GM23248 (cell line): ENCODE results near the gene GLIS2. TPM values are rescaled to one million over a fixed set of nuclear protein-coding genes. Genes with fewer than 3 reads are reported as not detected.

Source experiments
- DNase-seq: peaks from one replicate; pipeline ENCODE4 v3.0.0-alpha.2; 2015
- H2AFZ ChIP-seq: fragments of 200-600 bp; sonication (generic); 2 replicates; pipeline ENCODE4 v1.6.1; 2016; ENCODE audit warnings: antibody characterized with exemption
- H3F3A ChIP-seq: fragments of 200-600 bp; sonication (generic); 2 replicates; pipeline ENCODE4 v1.6.1; 2016; ENCODE audit warnings: mild to moderate bottlenecking, antibody characterized with exemption, mixed run types; ENCODE audit not compliant: insufficient read depth
- H3K27ac ChIP-seq: fragments of 200-600 bp; sonication (generic); 2 replicates; pipeline ENCODE4 v1.5.1; 2016; ENCODE audit warnings: mild to moderate bottlenecking
- H3K27me3 ChIP-seq: fragments of 200-600 bp; sonication (generic); replicated peaks from 2 replicates; pipeline ENCODE4 v1.6.1; 2016; ENCODE audit warnings: mild to moderate bottlenecking; ENCODE audit not compliant: insufficient read depth
- H3K36me3 ChIP-seq: fragments of 200-600 bp; sonication (generic); 2 replicates; pipeline ENCODE4 v1.6.1; 2016; ENCODE audit warnings: low read depth, mild to moderate bottlenecking
- H3K4me1 ChIP-seq: fragments of 200-600 bp; sonication (generic); 2 replicates; pipeline ENCODE4 v1.6.1; 2016; ENCODE audit warnings: mild to moderate bottlenecking; ENCODE audit not compliant: insufficient read depth
- H3K4me2 ChIP-seq: fragments of 200-600 bp; sonication (generic); one replicate; pipeline ENCODE4 v1.6.1; 2016; ENCODE audit warnings: mild to moderate bottlenecking; ENCODE audit not compliant: unreplicated experiment
- H3K4me3 ChIP-seq: fragments of 200-600 bp; sonication (generic); 2 replicates; pipeline ENCODE4 v1.5.1; 2016; ENCODE audit warnings: mild to moderate bottlenecking
- H3K79me2 ChIP-seq: fragments of 200-600 bp; sonication (generic); 2 replicates; pipeline ENCODE4 v1.6.1; 2016; ENCODE audit warnings: mild to moderate bottlenecking; ENCODE audit not compliant: insufficient read depth
- H3K9ac ChIP-seq: fragments of 200-600 bp; sonication (generic); 2 replicates; pipeline ENCODE4 v1.6.1; 2016; ENCODE audit warnings: mild to moderate bottlenecking
- H3K9me2 ChIP-seq: fragments of 200-600 bp; sonication (generic); 2 replicates; pipeline ENCODE4 v1.6.1; 2016; ENCODE audit warnings: mixed run types, mild to moderate bottlenecking, moderate library complexity; ENCODE audit not compliant: insufficient read depth
- H3K9me3 ChIP-seq: fragments of 200-600 bp; sonication (generic); one replicate; pipeline ENCODE4 v1.6.1; 2017; ENCODE audit warnings: low read depth
- H4K20me1 ChIP-seq: fragments of 200-600 bp; sonication (generic); 2 replicates; pipeline ENCODE4 v1.6.0; 2016; ENCODE audit not compliant: insufficient read depth
- EZH2 ChIP-seq: fragments of 200-600 bp; sonication (generic); IDR thresholded peaks from 2 replicates; pipeline ENCODE4 v1.6.1; 2018; ENCODE audit warnings: antibody characterized with exemption, mild to moderate bottlenecking; ENCODE audit not compliant: insufficient read depth, poor library complexity, severe bottlenecking
- EZH2phosphoT487 ChIP-seq: fragments of 200-600 bp; sonication (generic); IDR thresholded peaks from 2 replicates; pipeline ENCODE4 v1.6.1; 2018; ENCODE audit warnings: antibody characterized with exemption, moderate library complexity, mild to moderate bottlenecking, low read depth; ENCODE audit not compliant: insufficient read depth
- WGBS, 2 experiments: methylation state at CpG; one replicate each; pipeline ENCODE4 v1.1.6; 2015 to 2017; ENCODE audit warnings: low lambda C conversion rate in 2 of 2, low coverage in 1 of 2; ENCODE audit errors: missing lambda C conversion rate in 2 of 2; 5-methylcytosine and 5-hydroxymethylcytosine counted together
- in situ Hi-C: fragments of 300-500 bp; cut with MboI; formaldehyde crosslinking; loops from 2 replicates; pipeline ENCODE4 v1.15.0; 2020
- polyA plus RNA-seq: library from polyadenylated mRNA; unstranded; fragments of >200 nt; fragmentation: Nextera tagmentation; extraction: Ambion mirVana; gene quantifications from 2 replicates; pipeline ENCODE4 v1.2.1, GENCODE V29; 2016
- total RNA-seq: library from RNA; depleted of rRNA; stranded (reverse); fragments of >200 nt; shearing (Covaris generic); gene quantifications from 2 replicates; pipeline ENCODE4 v1.2.3, GENCODE V29; 2014

Gene GLIS2
- total and polyA plus RNA-seq, 2 experiments from 2014 or later, result 2.9 to 6.8 TPM

- in situ Hi-C loops, result no loop called here
- Histone ChIP-seq H3K9me2 (no peaks in the 10 kb centered on the region), H3K4me1 (peaks cover 59% of the 10 kb centered on the region), H3K79me2 (peaks cover 91% of the 10 kb centered on the region), H3K36me3 (no peaks in the 10 kb centered on the region), H3F3A (peaks cover 28% of the 10 kb centered on the region), H3K27me3 (no peaks in the 10 kb centered on the region), H3K9ac (peak overlapping the region; percentile 99), H3K9me3 (no peaks in the 10 kb centered on the region), H2AFZ (no peak overlapping the region), H3K4me3 (peak overlapping the region; percentile 100), H3K4me2 (peak overlapping the region; percentile 97), H4K20me1 (no peaks in the 10 kb centered on the region), H3K27ac (peak overlapping the region; percentile 100)
- peak; percentile 94 for DNase-seq
- 0 to 1% methylated on average over 26 to 30 of the region's 31 CpGs for WGBS, 2 experiments
- TF ChIP-seq EZH2phosphoT487, result no peak
- no peak for TF ChIP-seq EZH2
Observed at GRCh38 chr16:4376126-4376892, 60.4 kb downstream of the GLIS2 start.

GRCh38 chr16:4376893-4377572 lies 61.2 kb downstream of the GLIS2 start:
- Histone ChIP-seq H3K9ac (peak overlapping the region; percentile 99), H3K36me3 (no peaks in the 10 kb centered on the region), H3K9me3 (no peaks in the 10 kb centered on the region), H4K20me1 (no peaks in the 10 kb centered on the region), H3K79me2 (peaks cover 95% of the 10 kb centered on the region), H3K4me1 (peaks cover 57% of the 10 kb centered on the region), H3K4me2 (peak overlapping the region; percentile 97), H3K27ac (peak overlapping the region; percentile 100), H2AFZ (no peak overlapping the region), H3K4me3 (peak overlapping the region; percentile 100), H3K27me3 (no peaks in the 10 kb centered on the region), H3K9me2 (no peaks in the 10 kb centered on the region), H3F3A (peaks cover 26% of the 10 kb centered on the region)
- no peak for DNase-seq
- in situ Hi-C loops, result no loop called here
- no peak for TF ChIP-seq EZH2phosphoT487
- no peak for TF ChIP-seq EZH2
- 2 to 4% methylated on average over 27 of the region's 27 CpGs for WGBS, 2 experiments

- Histone ChIP-seq H3K36me3 (peaks cover 3% of the 10 kb centered on the region; the same call in 1 of the 2 replicates), H3K4me2 (peak overlapping the region; percentile 97), H3K9me3 (no peaks in the 10 kb centered on the region), H3K27me3 (no peaks in the 10 kb centered on the region), H3K9ac (peak overlapping the region; percentile 99), H3K9me2 (no peaks in the 10 kb centered on the region), H3F3A (peaks cover 21% of the 10 kb centered on the region; the same call in 1 of the 2 replicates), H3K79me2 (peaks cover 90% of the 10 kb centered on the region), H3K4me1 (peaks cover 57% of the 10 kb centered on the region), H2AFZ (no peak overlapping the region), H4K20me1 (no peaks in the 10 kb centered on the region), H3K4me3 (peak overlapping the region; percentile 47), H3K27ac (peak overlapping the region; percentile 100)
- peak; percentile 70 for DNase-seq
- in situ Hi-C loops, result no loop called here
- WGBS, 2 experiments, result 19 to 28% methylated on average over 10 to 12 of the region's 12 CpGs
- TF ChIP-seq EZH2phosphoT487 (no peak), EZH2 (no peak)
Observed at GRCh38 chr16:4377573-4378154, 61.8 kb downstream of the GLIS2 start.

- Histone ChIP-seq H3K36me3 (peaks cover 7% of the 10 kb centered on the region; the same call in 1 of the 2 replicates), H4K20me1 (no peaks in the 10 kb centered on the region), H3K4me1 (peaks cover 62% of the 10 kb centered on the region)
Observed at GRCh38 chr16:4378161-4378666, 62.3 kb downstream of the GLIS2 start.

More at GRCh38 chr16:4378161-4378666, 62.3 kb downstream of the GLIS2 start:
- no peaks in the 10 kb centered on the region for H3K9me3 ChIP-seq
- H2AFZ ChIP-seq, result no peak overlapping the region
- peak overlapping the region; percentile 100 for H3K27ac ChIP-seq
- TF ChIP-seq EZH2, result no peak
- TF ChIP-seq EZH2phosphoT487, result no peak
- in situ Hi-C loops, result no loop called here
- H3K4me3 ChIP-seq, result peak overlapping the region; percentile 47
- 7 to 12% methylated on average over 13 to 15 of the region's 15 CpGs for WGBS, 2 experiments
- no peaks in the 10 kb centered on the region for H3K9me2 ChIP-seq
- H3K4me2 ChIP-seq, result peak overlapping the region; percentile 97
- peaks cover 84% of the 10 kb centered on the region for H3K79me2 ChIP-seq
- no peaks in the 10 kb centered on the region for H3K27me3 ChIP-seq
- peak overlapping the region; percentile 99 for H3K9ac ChIP-seq
- peaks cover 23% of the 10 kb centered on the region; the same call in 1 of the 2 replicates for H3F3A ChIP-seq
- peak; percentile 88 for DNase-seq
